Measurements from ENCODE around the gene ZNF341.

- TF ChIP-seq, protein P1, sequence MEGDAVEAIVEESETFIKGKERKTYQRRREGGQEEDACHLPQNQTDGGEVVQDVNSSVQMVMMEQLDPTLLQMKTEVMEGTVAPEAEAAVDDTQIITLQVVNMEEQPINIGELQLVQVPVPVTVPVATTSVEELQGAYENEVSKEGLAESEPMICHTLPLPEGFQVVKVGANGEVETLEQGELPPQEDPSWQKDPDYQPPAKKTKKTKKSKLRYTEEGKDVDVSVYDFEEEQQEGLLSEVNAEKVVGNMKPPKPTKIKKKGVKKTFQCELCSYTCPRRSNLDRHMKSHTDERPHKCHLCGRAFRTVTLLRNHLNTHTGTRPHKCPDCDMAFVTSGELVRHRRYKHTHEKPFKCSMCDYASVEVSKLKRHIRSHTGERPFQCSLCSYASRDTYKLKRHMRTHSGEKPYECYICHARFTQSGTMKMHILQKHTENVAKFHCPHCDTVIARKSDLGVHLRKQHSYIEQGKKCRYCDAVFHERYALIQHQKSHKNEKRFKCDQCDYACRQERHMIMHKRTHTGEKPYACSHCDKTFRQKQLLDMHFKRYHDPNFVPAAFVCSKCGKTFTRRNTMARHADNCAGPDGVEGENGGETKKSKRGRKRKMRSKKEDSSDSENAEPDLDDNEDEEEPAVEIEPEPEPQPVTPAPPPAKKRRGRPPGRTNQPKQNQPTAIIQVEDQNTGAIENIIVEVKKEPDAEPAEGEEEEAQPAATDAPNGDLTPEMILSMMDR (IDR thresholded peaks at IDR 0.05; ENCODE audit: low read length) = no peak
- TF ChIP-seq EZH2 (optimal IDR thresholded peaks at IDR 0.05; ENCODE audit: low read depth, low read length) (no peak), EZH2phosphoT487 (IDR thresholded peaks at IDR 0.05; ENCODE audit: low read length) (no peak)
These were observed 59.2 kb downstream of the ZNF341 start for GRCh38 chr20:33791021-33791420.

Data from MM.1S (cell line).